HepG2 (cell line): ENCODE results near the gene EFEMP2. TPM values are rescaled to one million over a fixed set of nuclear protein-coding genes. Genes with fewer than 3 reads are reported as not detected.
A peak's percentile ranks its signal among the peaks of the same experiment; 100 is the strongest.

Experiments used
- CSRNP2 ChIP-seq: sonication (generic); formaldehyde crosslinking; conservative IDR thresholded peaks from 2 replicates; pipeline ENCODE4 v1.8.0; 2022; ENCODE audit warnings: low read depth, missing genetic modification reagents
- DPF2 ChIP-seq: sonication (generic); formaldehyde crosslinking; IDR thresholded peaks from 2 replicates; pipeline ENCODE4 v1.4.0; 2020; ENCODE audit warnings: mild to moderate bottlenecking, low read depth, missing genetic modification reagents, borderline replicate concordance
- HOXA7 ChIP-seq: sonication (generic); formaldehyde crosslinking; IDR thresholded peaks from 2 replicates; pipeline ENCODE4 v1.8.1; 2022; ENCODE audit warnings: mild to moderate bottlenecking, missing genetic modification reagents, moderate library complexity
- KDM5A ChIP-seq: fragments of 200-600 bp; sonication (generic); IDR thresholded peaks from 2 replicates; pipeline ENCODE4 v1.7.0; 2018; ENCODE audit warnings: antibody characterized with exemption, mild to moderate bottlenecking, low read length, borderline replicate concordance
- KLF6 ChIP-seq: IDR thresholded peaks from 2 replicates; pipeline ENCODE4 v1.8.0; 2016; ENCODE audit warnings: missing biosample characterization, missing genetic modification reagents
- MIXL1 ChIP-seq: IDR thresholded peaks from 2 replicates; pipeline ENCODE4 v1.6.1; 2016
- MTA3 ChIP-seq: sonication (generic); formaldehyde crosslinking; IDR thresholded peaks from 2 replicates; pipeline ENCODE4 v1.4.0; 2020; ENCODE audit warnings: missing genetic modification reagents
- MTF1 ChIP-seq: sonication (generic); formaldehyde crosslinking; IDR thresholded peaks from 2 replicates; pipeline ENCODE4 v1.5.0; 2020; ENCODE audit warnings: missing genetic modification reagents
- NFYC ChIP-seq: IDR thresholded peaks from 2 replicates; pipeline ENCODE4 v1.6.1; 2016; ENCODE audit warnings: missing genetic modification reagents, missing compliant biosample characterization
- REL ChIP-seq: sonication (generic); formaldehyde crosslinking; conservative IDR thresholded peaks from 2 replicates; pipeline ENCODE4 v1.8.0; 2022; ENCODE audit warnings: mild to moderate bottlenecking, missing genetic modification reagents, moderate library complexity
- RERE ChIP-seq: IDR thresholded peaks from 2 replicates; pipeline ENCODE4 v1.6.1; 2016; ENCODE audit warnings: low read depth, missing genetic modification reagents, missing compliant biosample characterization
- RNF2 ChIP-seq: fragments of 450-650 bp; conservative IDR thresholded peaks from 2 replicates; pipeline ENCODE4 v1.6.1; 2016; ENCODE audit warnings: low read depth
- SMAD1 ChIP-seq: sonication (generic); formaldehyde crosslinking; IDR thresholded peaks from 2 replicates; pipeline ENCODE4 v1.4.0; 2020; ENCODE audit warnings: missing genetic modification reagents, low read depth, mild to moderate bottlenecking, borderline replicate concordance
- SP140L ChIP-seq: sonication (generic); formaldehyde crosslinking; IDR thresholded peaks from 2 replicates; pipeline ENCODE4 v1.4.0; 2020; ENCODE audit warnings: missing genetic modification reagents, borderline replicate concordance
- SP5 ChIP-seq: IDR thresholded peaks from 2 replicates; pipeline ENCODE4 v1.6.1; 2016; ENCODE audit warnings: low read depth, borderline replicate concordance
- TERF1 ChIP-seq: sonication (generic); formaldehyde crosslinking; IDR thresholded peaks from 2 replicates; pipeline ENCODE4 v1.8.0; 2022; ENCODE audit warnings: mild to moderate bottlenecking, missing genetic modification reagents, moderate library complexity
- TFE3 ChIP-seq: IDR thresholded peaks from 2 replicates; pipeline ENCODE4 v1.6.1; 2016
- ZSCAN30 ChIP-seq: sonication (generic); formaldehyde crosslinking; IDR thresholded peaks from 2 replicates; pipeline ENCODE4 v1.5.0; 2020; ENCODE audit warnings: mild to moderate bottlenecking, missing genetic modification reagents
- polyA plus RNA-seq, 8 experiments: library from polyadenylated mRNA; depleted of rRNA in 3 of 8; stranded (reverse) in 7 of 8; unstranded in 1 of 8; fragments of >200 nt; fragmentation: Illumina TruSeq in 4 of 8; extraction: Trizol in 4 of 8; gene quantifications; 2 replicates each; pipeline versions ENCODE4 v1.2.1 to v1.2.3, GENCODE V29; 2011 to 2016; ENCODE audit warnings: low read depth in 4 of 8, missing spikeins in 1 of 8, mixed read lengths in 1 of 8; ENCODE audit not compliant: insufficient read depth in 1 of 8
- total RNA-seq, 5 experiments: library from RNA; depleted of rRNA; stranded (reverse); fragments of >200 nt; fragmentation: Illumina TruSeq; extraction: Trizol; gene quantifications; 2 replicates each; pipeline ENCODE4 v1.2.3, GENCODE V29; 2016; ENCODE audit warnings: low read depth in 1 of 5

The EFEMP2 gene
- total and polyA plus RNA-seq, 2 of the 13 experiments (the other 11 are each of a cell fraction or from before 2014, with no cell fraction given), result 7.4 to 29.7 TPM

GRCh38 chr11:65899356-65900124, 26.9 kb upstream of the EFEMP2 start (continued):
- TF ChIP-seq TERF1 (CRISPR knock-in tag) (peak; percentile 38; the same call in 1 of the 2 replicates), ZSCAN30 (CRISPR knock-in tag) (no peak), KLF6 (0 out of 2 replicates have a peak, but pooled peaks have one; percentile 44), SP5 (CRISPR knock-in tag) (no peak; the same call in 1 of the 2 replicates), KDM5A (no peak), TFE3 (no peak), RERE (no peak), DPF2 (no peak), CSRNP2 (CRISPR knock-in tag) (no peak), NFYC (CRISPR knock-in tag) (no peak), MTA3 (no peak), MTF1 (CRISPR knock-in tag) (no peak), REL (CRISPR knock-in tag) (peak; percentile 86), MIXL1 (CRISPR knock-in tag) (no peak), HOXA7 (CRISPR knock-in tag) (0 out of 2 replicates have a peak, but pooled peaks have one; percentile 60), RNF2 (peak; percentile 92), SP140L (CRISPR knock-in tag) (no peak), SMAD1 (no peak)
